Measurements from ENCODE around the gene TADA1.
"Not testable (repeated sequence)": the region's sequence is repeated elsewhere in the genome, so short reads cannot be mapped to it uniquely, and the experiment has no call there.

TADA1 gene

DNA sequence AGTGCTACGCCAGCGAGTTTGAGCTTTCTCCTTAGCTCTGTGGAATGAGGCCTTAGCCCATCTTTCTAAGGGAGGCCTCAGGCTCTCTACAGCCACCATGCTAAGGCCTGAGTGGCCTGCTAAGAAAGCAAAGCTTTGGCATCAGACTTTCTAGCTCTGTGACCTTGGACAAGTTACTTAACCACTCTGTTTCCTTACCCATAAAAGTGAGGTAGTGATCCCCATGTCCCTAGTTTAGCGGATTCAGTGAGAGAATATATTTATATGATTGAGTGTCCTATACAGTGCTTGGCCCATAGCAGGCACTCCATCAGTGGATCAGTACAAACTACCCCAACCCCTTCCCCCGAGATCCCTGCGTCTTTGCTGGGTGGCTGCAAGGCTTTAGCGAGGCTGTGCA lies 32.7 kb downstream of the TADA1 start:
- ATAC-seq: no peak

GRCh38 chr1:166840309-166841274 lies 35.5 kb downstream of the TADA1 start:
- no peak for ATAC-seq

GRCh38 chr1:166839600-166840308 lies 36.3 kb downstream of the TADA1 start:
- peak; percentile 36 to 39 for ATAC-seq

DNA sequence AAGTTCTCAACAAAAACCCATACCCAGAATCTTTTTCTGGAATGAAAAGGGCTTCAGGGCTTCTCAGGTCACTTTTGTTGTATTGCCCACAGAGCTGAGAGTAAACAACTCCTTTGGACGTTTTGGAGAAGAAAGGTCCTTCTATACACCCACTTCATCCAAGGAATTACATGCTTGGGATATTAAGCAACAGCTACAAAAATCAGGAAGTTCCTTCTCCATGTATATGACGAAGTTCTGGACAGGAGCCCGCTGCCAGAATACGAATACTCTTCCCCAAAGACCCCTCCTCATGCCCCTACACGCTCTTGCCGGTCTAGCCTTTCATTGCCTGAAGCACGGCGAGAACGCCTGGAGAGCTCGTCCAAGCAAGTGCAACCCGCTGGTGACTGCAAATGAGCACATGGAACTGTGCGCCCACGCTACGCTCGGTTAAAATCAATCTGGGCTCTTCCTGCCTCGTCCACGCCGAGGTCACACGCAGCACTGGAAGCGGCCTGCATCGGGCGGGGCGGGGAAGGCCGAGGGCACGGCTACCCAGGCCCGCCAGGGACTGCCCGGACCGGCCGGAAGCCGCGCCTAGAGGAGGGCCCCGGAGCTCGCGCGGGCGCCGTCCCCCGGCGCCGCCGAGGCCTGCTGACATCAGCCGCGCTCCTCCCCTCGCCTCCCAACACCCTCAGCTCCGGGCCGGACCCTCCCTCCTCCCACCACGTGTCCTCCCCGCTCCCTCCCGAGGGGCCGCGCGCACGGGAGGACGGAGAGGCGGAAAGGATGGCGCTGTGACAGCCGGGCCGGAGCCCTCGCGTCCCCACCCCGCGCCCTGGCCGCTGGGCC lies 37.1 kb downstream of the TADA1 start, which contains the start of gene POGK:
Gene POGK, plus strand, starts transcription at position 710 of the 834 bp plus-strand sequence. CDS start 1,482 bp downstream, outside the sequence.
- peak; percentile 96 to 97 for ATAC-seq

DNA sequence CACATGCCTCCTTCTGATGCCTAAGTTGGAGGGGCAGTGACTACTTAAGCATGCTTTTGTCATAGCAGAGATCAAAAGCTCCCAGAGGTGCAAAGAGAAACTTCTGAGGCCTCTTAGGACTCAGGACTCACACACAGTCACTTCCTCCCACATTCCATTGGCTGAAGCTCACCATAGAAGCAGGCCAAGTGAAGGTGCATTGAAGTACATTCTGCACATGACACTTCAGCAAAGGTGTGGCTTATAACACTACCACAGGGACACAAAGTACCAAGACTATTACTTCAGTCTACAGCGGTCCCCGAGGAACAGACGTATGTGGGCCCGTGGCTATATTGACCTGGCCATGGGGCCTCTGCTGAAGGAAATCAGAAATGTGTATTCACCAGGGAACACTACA lies 39.3 kb downstream of the TADA1 start:
- ATAC-seq: no peak

GRCh38 chr1:166829762-166830161 lies 46.3 kb downstream of the TADA1 start:
- ATAC-seq: not testable (repeated sequence)

GRCh38 chr1:166827426-166827825 lies 48.6 kb downstream of the TADA1 start:
- ATAC-seq: no peak

- ATAC-seq: no peak
Measured at GRCh38 chr1:166822385-166822784, 53.7 kb downstream of the TADA1 start.

- no peak for ATAC-seq
Measured at GRCh38 chr1:166819974-166820373, 56.1 kb downstream of the TADA1 start.

DNA sequence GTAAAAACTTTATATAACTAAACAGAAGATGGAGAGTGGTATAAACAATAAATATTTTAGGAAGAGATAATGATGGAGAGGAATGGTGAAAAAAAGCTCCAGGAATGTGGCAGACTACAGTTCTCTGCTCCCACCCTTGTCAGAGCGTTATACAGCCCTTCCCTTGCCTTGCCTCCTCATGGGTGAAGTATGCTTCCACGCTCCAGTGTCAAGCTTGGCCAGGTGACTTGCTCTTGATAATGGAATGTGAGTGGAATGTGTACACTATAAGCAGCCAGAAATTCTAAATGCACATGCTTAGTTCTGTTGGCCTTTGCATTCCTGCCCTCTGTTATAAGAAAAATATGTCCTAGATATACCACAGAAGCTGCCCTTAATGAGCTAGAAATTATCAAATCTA lies 61.5 kb downstream of the TADA1 start:
- ATAC-seq: no peak

DNA sequence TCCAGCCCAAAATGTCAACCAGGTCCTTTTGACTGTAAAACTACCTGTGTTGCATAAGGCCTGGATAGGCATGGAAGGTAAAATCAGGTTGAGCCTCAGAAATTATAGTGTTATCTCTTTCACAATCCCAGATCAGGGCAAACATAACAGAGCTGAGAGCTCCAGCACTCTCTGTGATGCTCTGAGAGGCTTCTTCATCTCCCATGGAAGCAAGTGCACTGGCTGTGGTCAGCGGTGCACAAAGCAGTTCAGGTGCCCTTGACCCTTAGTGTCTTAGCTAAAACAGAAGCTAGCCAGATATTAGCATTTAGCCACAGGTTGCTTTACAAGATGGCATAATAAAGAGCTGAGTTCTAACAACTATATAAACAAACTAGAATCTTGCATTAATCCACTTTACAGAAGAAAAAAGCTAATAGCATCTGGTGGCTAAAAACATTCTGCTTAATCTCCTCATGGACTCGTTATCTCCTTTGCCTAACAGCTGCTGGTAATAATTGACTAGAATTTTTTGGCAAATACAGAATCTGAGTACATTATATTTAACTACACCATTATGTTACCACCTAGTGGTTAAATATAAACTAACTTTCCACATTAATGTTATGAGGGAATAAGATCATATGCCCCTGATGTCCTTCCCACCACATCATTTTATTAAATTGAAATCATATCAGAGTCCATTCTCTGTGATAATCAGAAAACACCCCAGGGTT lies 62.4 kb downstream of the TADA1 start:
- ATAC-seq: no peak

GRCh38 chr1:166811691-166812090 lies 64.4 kb downstream of the TADA1 start:
- no peak for ATAC-seq

GRCh38 chr1:166808952-166809351 lies 67.1 kb downstream of the TADA1 start:
- ATAC-seq: no peak
